SJCRH30 (cell line): ENCODE data around the gene FGR. TPM values are rescaled to one million over a fixed set of nuclear protein-coding genes. Genes with fewer than 3 reads are reported as not detected.
A peak's percentile ranks its signal among the peaks of the same experiment; 100 is the strongest.
"Not testable (repeated sequence)": the region's sequence is repeated elsewhere in the genome, so short reads cannot be mapped to it uniquely, and the experiment has no call there.

Experiments used
- DNase-seq, 2 experiments: peaks; one replicate each; pipeline ENCODE4 v3.0.0-alpha.2; 2015 to 2020
- H3K27ac ChIP-seq: fragments of 250-450 bp; sonication (Bioruptor Pico); 2 replicates; pipeline ENCODE4 v1.5.1; 2020; ENCODE audit warnings: mild to moderate bottlenecking, moderate library complexity
- H3K27me3 ChIP-seq: fragments of 250-450 bp; sonication (Bioruptor Pico); 2 replicates; pipeline ENCODE4 v1.5.1; 2020; ENCODE audit warnings: mild to moderate bottlenecking, moderate library complexity
- H3K36me3 ChIP-seq: fragments of 250-450 bp; sonication (Bioruptor Pico); 2 replicates; pipeline ENCODE4 v1.5.1; 2020; ENCODE audit warnings: mild to moderate bottlenecking, moderate library complexity
- H3K4me1 ChIP-seq: fragments of 250-450 bp; sonication (Bioruptor Pico); 2 replicates; pipeline ENCODE4 v1.5.1; 2020; ENCODE audit warnings: mild to moderate bottlenecking, moderate library complexity
- H3K4me3 ChIP-seq: fragments of 250-450 bp; sonication (Bioruptor Pico); 2 replicates; pipeline ENCODE4 v1.5.1; 2020; ENCODE audit warnings: mild to moderate bottlenecking, moderate library complexity
- H3K9me3 ChIP-seq: fragments of 250-450 bp; sonication (Bioruptor Pico); replicated peaks from 2 replicates; pipeline ENCODE4 v1.5.1; 2020; ENCODE audit warnings: mild to moderate bottlenecking, moderate library complexity
- total RNA-seq: library from RNA; depleted of rRNA; stranded (reverse); fragments of >200 nt; shearing (Covaris generic); gene quantifications from 2 replicates; pipeline ENCODE4 v1.2.3, GENCODE V29; 2014; rRNA removed

FGR gene
- not detected in 2 replicates for total RNA-seq

DNA sequence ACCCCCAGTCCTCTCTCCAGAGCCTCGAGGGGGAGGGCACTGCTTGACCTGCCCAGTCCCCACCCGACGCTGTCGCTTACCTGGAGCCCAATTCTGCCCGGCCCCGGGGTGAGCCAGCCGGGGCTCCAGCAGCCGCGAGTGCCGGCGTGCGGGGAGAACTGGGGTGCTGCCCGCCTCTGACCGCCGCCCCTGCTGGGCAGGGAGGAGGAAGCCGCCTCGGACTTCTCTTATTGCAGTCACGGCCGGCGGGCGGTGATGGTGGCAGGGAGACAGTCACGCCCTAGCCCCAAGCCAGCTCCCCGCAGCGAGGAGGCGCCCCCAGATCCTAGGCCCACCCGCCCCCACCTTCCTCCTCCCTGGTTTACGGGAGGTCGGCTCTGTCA is at the start of gene FGR:
FGR (minus strand) TSS at position 201 of the 383 bp plus-strand sequence. CDS start 11,269 bp downstream, outside the sequence.
- Histone ChIP-seq H3K36me3 (no peaks in the 10 kb centered on the region), H3K27me3 (peaks cover 8% of the 10 kb centered on the region), H3K9me3 (no peaks in the 10 kb centered on the region), H3K4me1 (peaks cover 5% of the 10 kb centered on the region), H3K4me3 (peak within 1 kb of the TSS; percentile 48), H3K27ac (no peak within 1 kb of the TSS)
- DNase-seq: no peak

DNA sequence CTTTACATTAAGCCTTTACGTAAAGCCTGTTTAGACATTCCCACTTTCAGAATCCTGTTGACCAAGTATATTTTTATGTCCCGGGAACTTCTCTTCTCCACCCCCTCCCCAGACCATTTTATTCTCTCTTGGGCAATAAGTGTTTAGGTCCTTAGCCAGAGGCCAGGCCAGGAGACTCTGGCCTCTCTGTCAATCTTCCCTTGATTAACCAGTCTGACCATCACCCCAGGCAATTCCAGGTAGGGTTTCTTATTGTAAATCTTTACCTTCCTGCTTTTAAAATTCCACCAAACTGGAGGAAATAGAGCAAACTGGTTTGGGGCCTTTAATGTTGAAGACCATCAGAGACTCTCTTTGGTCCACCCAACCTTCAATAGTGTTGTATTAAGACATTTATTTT is 49.2 kb upstream of the FGR start:
- Histone ChIP-seq H3K4me3 (no peak overlapping the region), H3K9me3 (peaks cover 17% of the 10 kb centered on the region), H3K36me3 (no peaks in the 10 kb centered on the region), H3K27ac (no peak overlapping the region), H3K4me1 (peaks cover 19% of the 10 kb centered on the region), H3K27me3 (no peaks in the 10 kb centered on the region)
- no peak for DNase-seq

DNA sequence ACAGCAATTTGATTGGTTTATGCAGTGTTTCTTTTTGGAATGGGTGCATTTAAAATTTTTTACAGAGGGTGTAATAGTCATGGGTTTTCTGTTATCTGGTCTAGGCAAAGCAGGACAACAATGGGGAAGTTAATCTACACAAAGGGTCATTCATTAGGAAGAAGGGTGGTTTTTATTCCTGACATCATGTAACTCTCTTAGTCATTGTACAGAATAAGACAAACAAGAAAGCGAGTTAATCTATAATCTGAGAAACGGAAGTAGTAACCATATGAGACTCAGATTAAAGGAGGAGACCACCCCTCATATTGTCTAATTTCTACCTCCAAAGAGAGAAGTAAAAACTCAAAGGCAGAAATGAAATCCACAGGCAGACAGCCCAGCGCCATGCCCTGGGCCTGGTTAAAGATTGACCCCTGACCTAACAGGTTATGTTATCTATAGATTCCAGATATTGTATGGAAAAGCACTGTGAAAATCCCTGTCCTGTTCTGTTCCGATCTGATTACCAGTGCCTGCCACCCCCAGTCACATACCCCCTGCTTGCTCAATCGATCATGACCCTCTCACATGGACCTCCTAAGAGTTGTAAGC is 47.5 kb upstream of the FGR start:
- Histone ChIP-seq H3K4me1 (peaks cover 14% of the 10 kb centered on the region), H3K4me3 (no peak overlapping the region), H3K36me3 (no peaks in the 10 kb centered on the region), H3K9me3 (peaks cover 17% of the 10 kb centered on the region), H3K27me3 (no peaks in the 10 kb centered on the region), H3K27ac (no peak overlapping the region)
- DNase-seq: no peak

GRCh38 chr1:27681580-27681979 is 46.6 kb upstream of the FGR start:
- not testable (repeated sequence) for H3K4me3 ChIP-seq

GRCh38 chr1:27680225-27680791 is 45.3 kb upstream of the FGR start:
- H3K27ac ChIP-seq, DNase-seq, H3K36me3 ChIP-seq, H3K4me1 ChIP-seq, H3K27me3 ChIP-seq, H3K4me3 ChIP-seq: not testable (repeated sequence)
- peaks cover 17% of the 10 kb centered on the region for H3K9me3 ChIP-seq

More at GRCh38 chr1:27681580-27681979, 46.6 kb upstream of the FGR start:
- H3K9me3 ChIP-seq: peaks cover 17% of the 10 kb centered on the region
- H3K4me1 ChIP-seq, DNase-seq, H3K27ac ChIP-seq, H3K36me3 ChIP-seq, H3K27me3 ChIP-seq: not testable (repeated sequence)

GRCh38 chr1:27678747-27679146 is 43.8 kb upstream of the FGR start:
- no peaks in the 10 kb centered on the region for H3K36me3 ChIP-seq
- no peaks in the 10 kb centered on the region for H3K27me3 ChIP-seq
- H3K27ac ChIP-seq: no peak overlapping the region
- no peak for DNase-seq
- H3K9me3 ChIP-seq: peaks cover 17% of the 10 kb centered on the region
- H3K4me3 ChIP-seq: no peak overlapping the region
- H3K4me1 ChIP-seq: no peaks in the 10 kb centered on the region

DNA sequence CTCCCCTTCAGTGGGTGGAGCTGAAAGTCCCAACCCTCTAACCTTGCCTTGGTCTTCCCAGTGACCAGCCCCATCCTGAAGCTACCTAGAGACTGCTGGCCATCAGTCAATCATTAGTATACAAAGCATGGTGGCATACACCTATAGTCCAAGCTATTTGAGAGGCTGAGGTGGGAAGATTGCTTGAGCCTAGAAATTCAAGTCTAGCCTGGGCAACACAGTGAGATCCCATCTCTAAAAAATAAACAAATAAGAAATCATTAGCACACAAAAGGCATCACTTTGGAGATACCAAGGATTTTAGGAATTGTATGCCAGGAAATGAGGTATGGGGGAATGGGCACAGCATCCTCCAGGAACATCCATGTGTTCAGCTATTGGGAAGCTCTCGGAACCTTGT is 41.4 kb upstream of the FGR start:
- DNase-seq: no peak
- H3K9me3 ChIP-seq: peaks cover 9% of the 10 kb centered on the region
- H3K27me3 ChIP-seq: no peaks in the 10 kb centered on the region
- H3K27ac ChIP-seq: no peak overlapping the region
- H3K4me3 ChIP-seq: no peak overlapping the region
- no peaks in the 10 kb centered on the region for H3K36me3 ChIP-seq
- H3K4me1 ChIP-seq: peaks cover 6% of the 10 kb centered on the region

DNA sequence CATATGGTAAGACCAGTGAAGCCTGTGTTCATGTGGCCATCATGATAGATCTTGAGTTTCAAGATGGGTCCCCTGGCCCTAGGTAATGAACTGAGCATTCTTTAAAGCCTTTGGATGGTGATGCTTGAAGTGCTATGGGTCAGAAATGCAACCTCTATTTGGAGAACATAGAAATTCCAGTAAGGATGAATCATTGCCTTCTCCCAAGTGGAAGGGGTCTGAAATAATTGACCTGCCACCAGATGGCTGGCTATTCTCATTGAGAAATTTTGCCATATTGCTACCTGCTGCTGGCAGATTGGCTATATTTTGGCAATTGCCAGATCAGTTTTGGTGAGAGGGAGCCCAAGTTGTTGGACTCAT is 37.7 kb upstream of the FGR start:
- peak overlapping the region; percentile 18 for H3K4me3 ChIP-seq
- no peaks in the 10 kb centered on the region for H3K27me3 ChIP-seq
- H3K4me1 ChIP-seq: peaks cover 6% of the 10 kb centered on the region
- H3K27ac ChIP-seq: no peak overlapping the region
- no peaks in the 10 kb centered on the region for H3K9me3 ChIP-seq
- no peaks in the 10 kb centered on the region for H3K36me3 ChIP-seq
- DNase-seq: no peak

GRCh38 chr1:27671964-27672749 is 37.2 kb upstream of the FGR start, which contains the start of gene IFI6:
Gene IFI6 (minus strand): TSS chr1:27672192. CDS start chr1:27669314, 2,878 bp downstream.
- DNase-seq: peak; percentile 93 to 97
- no peaks in the 10 kb centered on the region for H3K36me3 ChIP-seq
- no peaks in the 10 kb centered on the region for H3K27me3 ChIP-seq
- no peak within 1 kb of the TSS for H3K27ac ChIP-seq
- H3K4me1 ChIP-seq: peaks cover 6% of the 10 kb centered on the region
- H3K4me3 ChIP-seq: peak within 1 kb of the TSS; percentile 28
- H3K9me3 ChIP-seq: no peaks in the 10 kb centered on the region

DNA sequence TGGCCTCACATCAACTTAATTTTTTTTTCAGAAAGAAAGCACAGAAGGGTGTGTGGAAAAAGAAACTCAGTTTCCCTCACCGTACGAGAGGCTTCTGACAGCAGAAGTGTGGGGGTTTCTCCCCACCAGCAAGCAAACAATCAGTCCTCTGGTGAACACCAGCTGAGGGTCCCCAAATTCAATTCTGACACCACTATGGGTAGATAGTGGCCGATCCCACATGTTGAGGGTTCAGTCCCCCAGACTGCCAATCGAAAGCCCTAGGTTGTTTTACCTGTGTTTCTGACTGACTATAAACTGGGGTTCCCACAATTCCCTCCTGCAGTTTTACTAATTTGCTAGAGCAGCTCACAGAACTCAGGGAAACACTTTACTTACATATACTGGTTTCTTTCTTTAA is 34.9 kb upstream of the FGR start:
- peaks cover 6% of the 10 kb centered on the region for H3K4me1 ChIP-seq
- no peaks in the 10 kb centered on the region for H3K27me3 ChIP-seq
- no peaks in the 10 kb centered on the region for H3K9me3 ChIP-seq
- no peak for DNase-seq
- H3K36me3 ChIP-seq: no peaks in the 10 kb centered on the region
- no peak overlapping the region for H3K4me3 ChIP-seq
- H3K27ac ChIP-seq: no peak overlapping the region

DNA sequence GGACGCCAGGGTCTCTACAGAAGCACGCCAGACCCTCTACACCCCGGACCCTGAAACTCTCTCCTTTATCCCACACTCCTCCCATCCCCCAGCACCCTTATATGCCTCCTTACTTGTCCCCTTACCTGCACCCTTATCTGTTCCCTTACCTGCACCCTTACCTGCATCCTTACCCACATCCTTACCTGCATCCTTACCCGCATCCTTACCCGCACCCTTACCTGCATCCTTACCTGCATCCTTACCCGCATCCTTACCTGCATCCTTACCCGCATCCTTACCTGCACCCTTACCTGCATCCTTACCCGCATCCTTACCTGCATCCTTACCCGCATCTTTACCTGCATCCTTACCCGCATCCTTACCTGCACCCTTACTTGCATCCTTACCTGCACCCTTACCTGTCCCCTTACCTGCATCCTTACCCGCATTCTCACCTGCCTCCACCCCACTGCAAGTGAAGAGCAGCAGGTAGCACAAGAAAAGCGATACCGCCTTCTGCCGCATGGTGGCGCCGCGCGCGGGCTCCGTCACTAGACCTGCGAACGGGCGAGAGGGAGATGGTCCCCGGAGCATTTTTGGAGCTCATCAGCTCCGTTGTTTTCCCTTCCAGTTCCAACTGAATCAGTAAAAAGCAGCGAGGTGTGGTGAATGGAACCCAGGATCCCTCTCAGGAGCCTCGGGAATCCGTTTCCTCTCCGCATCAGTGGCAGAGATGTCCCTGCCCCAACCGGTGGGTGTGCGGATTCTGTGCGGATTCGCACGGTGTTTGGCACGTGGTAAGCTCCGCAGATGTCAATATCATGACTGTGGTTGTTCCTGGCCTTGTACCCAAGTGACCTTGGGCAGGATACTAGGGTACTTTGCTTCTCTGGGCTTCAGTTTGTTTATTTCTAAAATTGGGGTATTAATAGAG is 34.1 kb upstream of the FGR start:
- Histone ChIP-seq H3K36me3 (no peaks in the 10 kb centered on the region), H3K27me3 (no peaks in the 10 kb centered on the region), H3K27ac (no peak overlapping the region), H3K4me1 (peaks cover 6% of the 10 kb centered on the region), H3K4me3 (no peak overlapping the region), H3K9me3 (no peaks in the 10 kb centered on the region)
- peak; percentile 75 to 79 for DNase-seq

- Histone ChIP-seq H3K9me3 (no peaks in the 10 kb centered on the region), H3K4me3 (no peak overlapping the region), H3K4me1 (peaks cover 6% of the 10 kb centered on the region), H3K36me3 (no peaks in the 10 kb centered on the region), H3K27me3 (no peaks in the 10 kb centered on the region), H3K27ac (no peak overlapping the region)
- no peak for DNase-seq
These were observed 33.3 kb upstream of the FGR start for GRCh38 chr1:27668121-27668807.

DNA sequence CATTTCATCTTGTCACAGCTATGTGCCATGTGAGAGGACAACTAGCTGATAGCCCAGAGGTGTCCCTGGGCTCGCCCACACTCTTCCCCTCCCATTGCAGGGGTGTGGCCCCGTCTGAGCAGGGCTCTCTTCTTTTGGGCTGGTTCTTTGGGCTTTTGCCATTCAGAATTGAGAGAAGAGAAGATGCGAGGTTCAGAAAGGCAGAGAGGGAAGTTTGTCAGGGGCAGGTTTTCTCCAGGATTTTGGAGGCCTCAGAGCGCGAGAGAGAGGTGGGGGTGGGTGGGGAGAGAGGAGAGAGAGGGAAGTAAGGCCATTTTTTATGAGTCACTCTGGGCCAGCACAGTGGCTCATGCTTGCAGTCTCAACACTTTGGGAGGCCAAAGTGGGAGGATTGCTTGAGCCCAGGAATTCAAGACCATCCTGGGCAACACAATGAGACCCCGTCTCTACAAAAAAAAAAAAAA is 31.8 kb upstream of the FGR start:
- H3K27ac ChIP-seq: no peak overlapping the region
- no peaks in the 10 kb centered on the region for H3K27me3 ChIP-seq
- no peak for DNase-seq

DNA sequence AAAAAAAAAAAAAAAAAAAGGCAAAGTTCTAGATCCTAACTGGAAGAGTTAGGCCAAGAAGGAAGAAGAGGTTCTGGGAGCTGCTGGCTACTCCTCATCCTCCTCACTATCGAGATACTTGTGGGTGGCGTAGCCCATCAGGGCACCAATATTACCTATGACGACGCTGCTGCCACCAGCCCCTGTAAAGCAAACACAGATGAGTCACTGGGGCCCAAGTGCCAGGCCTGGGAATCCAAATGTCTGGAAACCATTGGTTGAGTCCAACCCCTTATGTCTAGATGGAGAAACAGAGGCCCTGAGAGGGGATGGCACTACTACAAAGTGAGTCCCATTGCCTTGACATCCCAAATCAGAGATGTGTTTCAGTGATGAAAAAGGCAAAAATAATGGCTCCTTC is 31.3 kb upstream of the FGR start:
- Histone ChIP-seq H3K27me3 (no peaks in the 10 kb centered on the region), H3K27ac (no peak overlapping the region), H3K36me3 (no peaks in the 10 kb centered on the region), H3K9me3 (no peaks in the 10 kb centered on the region), H3K4me1 (peaks cover 5% of the 10 kb centered on the region), H3K4me3 (no peak overlapping the region)
- no peak for DNase-seq

More for the DNA sequence above, 31.8 kb upstream of the FGR start:
- Histone ChIP-seq H3K9me3 (no peaks in the 10 kb centered on the region), H3K36me3 (no peaks in the 10 kb centered on the region), H3K4me3 (no peak overlapping the region), H3K4me1 (peaks cover 5% of the 10 kb centered on the region)
